ENCODE measurements around the gene BYSL.

BYSL gene

DNA sequence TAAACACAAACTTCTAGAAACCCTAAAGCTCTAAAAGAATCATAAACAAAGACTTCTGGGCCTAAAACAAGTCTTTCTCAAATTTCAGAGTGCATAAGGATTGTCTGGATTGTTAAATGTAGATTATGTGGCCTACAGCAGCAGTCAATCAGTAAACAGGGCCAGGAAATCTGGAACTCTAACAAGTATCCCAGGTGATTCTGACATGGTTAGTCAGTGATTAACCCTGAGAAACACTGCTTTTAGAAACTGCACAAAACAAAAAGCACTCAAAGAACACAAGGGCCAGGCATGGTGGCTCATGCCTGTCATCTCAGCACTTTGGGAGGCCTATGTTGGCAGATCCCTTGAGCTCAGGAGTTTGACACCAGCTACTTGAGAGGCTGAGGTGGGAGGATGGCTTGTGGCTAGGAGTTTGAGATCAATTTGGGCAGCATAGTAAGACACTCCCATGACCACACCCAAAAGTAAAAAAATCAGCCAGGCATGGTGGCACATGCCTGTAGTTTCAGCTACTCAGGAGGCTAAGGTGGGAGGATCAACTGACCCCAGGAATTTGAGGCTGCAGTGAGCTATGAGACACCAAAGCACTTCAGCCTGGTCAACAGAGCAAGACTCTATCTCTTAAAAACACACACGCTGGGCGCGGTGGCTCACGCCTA lies 6.3 kb upstream of the BYSL start:
- no peak for DNase-seq
- ATAC-seq: no peak

DNA sequence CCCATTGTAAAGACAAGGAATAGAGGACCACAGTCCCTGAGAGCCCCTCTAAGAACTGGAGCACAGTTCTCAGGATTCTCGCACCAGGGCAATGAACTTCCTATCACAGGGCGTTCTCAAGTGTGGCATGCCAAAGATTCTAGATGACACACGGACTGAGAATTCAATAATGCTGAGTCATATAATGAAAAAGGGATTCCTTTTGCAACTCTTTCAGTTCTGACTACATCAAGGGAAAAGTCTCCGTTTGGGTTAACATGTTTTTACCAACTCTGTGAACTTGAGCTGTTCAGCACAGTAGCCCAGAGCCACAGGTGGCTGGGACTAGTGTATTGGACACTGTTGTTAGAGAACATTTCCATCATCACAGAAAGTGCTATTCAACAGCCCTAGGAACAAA lies 3.8 kb upstream of the BYSL start:
- no peak for ATAC-seq

DNA sequence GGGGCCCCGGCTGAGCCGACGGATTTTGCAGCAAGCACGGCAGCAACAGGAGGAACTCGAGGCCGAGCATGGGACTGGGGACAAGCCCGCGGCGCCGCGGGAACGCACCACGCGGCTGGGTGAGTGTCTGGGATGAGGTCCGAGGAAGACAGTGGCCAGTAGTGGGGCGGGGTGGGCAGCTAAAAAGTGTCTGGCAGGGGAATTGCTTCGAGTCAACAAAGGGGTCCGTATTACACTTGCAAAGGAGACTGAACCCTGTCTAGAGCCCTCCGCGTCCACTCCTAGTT lies 356 bp downstream of the BYSL start:
- DNase-seq (no peak), ATAC-seq (no peak)

More for the DNA sequence above, 3.8 kb upstream of the BYSL start:
- no peak for DNase-seq

DNA sequence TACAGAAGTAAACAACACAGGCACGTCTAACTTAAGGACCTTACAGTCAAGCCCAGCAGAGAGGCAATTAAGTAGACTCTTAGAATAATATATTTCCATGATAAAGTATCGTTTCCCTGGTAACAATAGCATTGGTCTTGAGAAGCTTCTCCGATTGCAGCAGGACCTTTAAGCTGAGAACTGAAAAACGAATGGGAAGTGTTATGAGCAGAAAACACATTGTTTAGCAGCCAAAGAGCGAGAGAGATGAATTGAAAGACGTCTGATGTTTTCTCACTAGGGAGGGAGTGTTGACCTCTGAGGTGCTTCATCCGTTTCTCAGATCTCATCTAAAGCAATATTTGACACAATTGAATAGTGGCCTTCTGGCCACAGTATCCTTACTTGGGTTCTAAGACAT lies 855 bp downstream of the BYSL start:
- DNase-seq (no peak), ATAC-seq (no peak)

DNA sequence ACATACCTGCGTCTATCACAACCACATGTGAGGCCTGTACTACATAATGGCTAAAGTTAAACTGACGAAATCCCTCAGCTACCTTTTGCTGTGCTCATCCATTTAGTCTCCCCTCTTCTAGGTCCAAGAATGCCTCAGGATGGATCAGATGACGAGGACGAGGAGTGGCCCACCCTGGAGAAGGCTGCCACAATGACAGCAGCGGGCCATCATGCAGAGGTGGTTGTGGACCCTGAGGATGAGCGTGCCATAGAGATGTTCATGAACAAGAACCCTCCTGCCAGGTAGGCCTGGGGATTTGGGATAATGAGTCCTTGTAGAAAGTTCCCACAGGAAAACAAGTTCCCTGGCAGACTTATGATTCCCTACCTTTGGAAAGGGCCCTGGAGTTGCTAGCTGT lies 6.0 kb downstream of the BYSL start:
- ATAC-seq (no peak), DNase-seq (no peak)

DNA sequence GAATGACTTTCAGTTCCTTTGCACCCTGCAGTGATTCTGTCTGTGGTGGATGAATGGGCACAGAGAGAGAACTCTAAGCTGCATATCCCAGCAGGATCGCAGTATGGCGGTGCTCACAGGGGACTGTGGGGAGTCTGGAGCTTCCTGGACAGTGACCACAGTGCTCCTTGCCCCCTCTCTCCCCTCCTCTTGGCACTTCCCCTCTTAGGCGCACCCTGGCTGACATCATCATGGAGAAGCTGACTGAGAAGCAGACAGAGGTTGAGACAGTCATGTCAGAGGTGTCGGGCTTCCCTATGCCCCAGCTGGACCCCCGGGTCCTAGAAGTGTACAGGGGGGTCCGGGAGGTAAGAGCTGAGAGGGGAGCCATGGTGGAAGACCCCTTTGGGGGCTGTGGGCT lies 8.6 kb downstream of the BYSL start:
- ATAC-seq (no peak), DNase-seq (no peak)

DNA sequence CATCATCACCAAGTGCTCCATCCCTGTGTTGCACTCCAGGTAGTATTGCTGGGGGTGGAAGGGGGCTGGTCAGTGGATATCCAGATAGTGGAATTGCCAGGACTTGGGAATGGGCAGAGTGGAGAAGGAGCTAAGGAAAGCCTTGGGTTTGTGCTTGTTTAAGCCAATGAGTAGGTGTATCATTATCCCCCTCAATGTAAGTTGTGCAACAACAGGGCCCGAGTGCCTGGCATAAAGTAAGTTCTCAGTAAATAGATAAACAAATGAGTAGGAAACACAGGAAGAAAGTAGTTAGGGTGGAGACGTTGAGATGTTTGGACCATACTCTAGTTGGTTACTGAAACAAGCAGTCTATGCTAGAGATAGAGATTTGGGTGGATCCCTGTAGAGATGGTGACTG lies 10.5 kb downstream of the BYSL start:
- ATAC-seq (no peak), DNase-seq (no peak)

DNA sequence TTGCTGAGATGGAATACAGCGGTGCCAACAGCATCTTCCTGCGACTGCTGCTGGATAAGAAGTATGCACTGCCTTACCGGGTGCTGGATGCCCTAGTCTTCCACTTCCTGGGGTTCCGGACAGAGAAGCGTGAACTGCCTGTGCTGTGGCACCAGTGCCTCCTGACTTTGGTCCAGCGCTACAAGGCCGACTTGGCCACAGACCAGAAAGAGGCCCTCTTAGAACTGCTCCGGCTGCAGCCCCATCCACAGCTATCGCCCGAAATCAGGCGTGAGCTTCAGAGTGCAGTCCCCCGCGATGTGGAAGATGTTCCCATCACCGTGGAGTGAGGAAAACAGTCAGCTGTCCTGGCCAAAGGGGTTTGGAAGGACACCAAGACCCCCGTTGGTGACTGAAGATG lies 11.1 kb downstream of the BYSL start:
- ATAC-seq: no peak

DNA sequence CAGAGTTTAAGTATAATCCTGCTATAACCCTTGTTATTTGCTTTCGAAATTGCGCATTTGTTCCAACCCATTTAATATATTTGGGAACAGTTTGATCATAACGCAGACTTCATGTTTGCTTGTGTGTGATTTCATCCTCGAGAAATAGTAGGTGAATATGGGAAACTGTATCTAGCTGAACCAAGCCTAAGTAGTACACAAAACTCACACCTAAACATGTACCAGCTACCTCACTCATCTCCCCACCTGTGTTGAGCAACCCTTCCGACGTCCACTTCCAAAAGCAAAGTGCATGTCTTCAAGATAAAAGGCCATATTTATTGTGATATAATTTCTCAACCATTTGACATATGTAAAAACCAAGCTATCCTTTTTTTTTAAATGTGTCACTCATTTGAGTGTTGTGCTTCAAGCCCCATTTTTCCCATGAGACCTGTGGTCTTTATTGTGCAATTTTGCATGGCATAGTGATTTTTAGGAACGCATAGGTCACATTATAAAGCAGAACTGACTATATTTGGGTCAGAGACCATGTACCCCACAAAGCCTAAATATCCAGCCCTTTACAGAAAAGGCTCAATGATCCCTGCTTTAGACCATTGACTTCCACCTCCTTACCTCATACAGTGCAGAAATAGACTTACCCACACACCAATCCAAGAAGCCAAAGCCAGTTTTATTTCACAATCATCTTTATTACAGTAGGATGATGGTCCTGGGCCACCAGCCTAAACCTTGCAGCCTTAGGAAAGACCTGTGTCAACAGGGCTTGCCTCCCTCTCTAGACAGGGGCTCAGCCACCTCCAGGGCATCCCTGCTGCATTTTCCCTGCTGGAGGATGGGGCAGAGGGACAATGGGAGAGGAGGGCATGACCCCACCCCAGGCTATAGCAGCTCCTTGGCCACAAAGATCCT lies 13.2 kb downstream of the BYSL start:
- ATAC-seq (no peak), DNase-seq (no peak)

More for the DNA sequence above, 11.1 kb downstream of the BYSL start:
- DNase-seq: no peak

DNA sequence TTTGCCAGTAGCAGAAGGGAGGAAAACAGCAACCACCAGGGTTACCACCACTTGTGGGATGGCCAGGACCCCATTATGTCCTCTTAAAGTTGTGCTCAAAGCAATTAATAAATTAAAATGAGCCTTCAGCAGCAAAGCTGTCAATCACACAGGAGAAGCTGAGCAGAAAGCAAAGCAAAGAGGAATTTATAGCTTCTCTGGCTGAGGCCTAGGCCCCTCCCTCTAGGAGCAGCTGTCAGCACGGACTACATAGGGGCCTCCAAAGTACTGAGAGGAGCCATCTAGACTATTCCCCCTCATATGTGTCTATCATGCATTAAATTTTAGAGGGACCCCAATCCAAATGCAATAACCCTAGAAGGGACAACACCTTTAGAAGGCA lies 13.9 kb downstream of the BYSL start:
- DNase-seq (no peak), ATAC-seq (no peak)

DNA sequence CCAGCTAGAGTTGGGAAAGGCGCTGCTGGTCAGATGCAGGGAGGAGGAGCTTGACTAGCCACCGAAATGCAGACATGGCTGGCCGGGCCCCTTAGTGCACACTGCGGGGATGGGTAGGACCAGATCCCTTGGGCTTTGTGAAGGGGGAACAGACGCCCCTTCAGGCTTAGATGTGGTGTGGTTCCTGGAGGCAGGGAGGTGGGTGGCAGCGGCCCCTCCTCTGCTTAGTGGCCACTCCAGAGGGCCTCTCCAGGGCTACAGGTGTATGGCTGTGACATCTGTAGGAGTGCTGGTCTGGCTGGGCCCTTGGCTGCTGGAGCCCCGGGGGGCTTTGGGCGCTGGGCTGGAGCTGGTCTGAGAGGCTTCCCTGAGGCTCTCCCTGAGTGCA lies 14.4 kb downstream of the BYSL start:
- no peak for ATAC-seq
- DNase-seq: no peak

DNA sequence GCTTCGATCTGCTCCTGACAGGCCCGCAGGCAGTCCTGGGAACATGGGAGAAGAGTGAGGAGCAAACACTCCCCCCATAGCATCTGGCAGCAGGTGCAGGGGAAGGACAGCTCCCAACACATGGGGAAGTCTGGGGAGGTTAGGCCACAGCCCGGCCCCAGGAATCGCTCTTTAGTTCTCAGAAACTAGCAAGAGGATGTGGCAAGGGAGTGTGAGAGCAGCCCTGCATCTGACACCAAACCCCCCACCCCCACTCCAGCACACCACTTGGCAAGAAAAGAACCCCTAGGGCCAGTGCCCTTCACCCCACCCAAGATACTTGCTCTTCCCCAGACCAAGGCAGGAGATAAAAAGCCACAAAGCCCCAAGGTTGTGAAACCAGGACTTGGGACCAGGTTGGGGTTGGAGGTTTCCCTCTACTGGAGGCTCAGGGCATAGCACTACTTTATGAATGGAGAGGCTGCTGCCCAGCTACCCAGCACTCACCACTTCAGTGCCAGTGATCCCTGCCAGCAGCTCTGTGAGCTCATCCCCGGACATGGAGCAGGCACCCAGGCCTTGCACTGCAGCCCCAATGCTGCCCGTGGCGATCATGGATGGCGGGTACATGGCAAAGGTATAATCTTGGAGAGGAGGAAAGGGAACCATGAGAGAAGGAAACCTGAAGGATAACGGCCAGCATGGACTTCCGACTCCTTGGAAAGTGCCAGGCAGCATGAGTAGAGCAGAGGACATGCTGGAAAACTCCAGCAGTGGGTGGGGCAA lies 15.0 kb downstream of the BYSL start:
- DNase-seq (peak; percentile 81), ATAC-seq (peak; percentile 70)

DNA sequence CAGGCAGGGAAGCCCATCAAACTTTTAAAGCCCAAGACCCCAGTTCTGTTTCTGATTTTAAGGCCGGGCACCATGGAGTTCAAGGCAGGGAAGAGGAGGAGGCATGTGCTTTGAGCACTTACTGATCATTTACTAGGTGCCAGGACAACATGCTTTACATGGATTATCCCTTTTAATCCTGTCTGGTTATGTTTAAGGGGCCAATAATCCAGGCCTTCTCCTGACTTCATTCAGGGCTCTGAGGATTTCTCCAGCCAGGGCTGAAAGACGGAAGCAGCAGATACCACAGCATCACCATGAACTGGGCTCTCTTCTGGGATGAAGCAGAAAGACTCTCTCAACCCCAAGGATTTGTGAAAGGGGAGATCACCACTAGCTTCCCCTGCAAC lies 16.2 kb downstream of the BYSL start:
- ATAC-seq (no peak), DNase-seq (no peak)

DNA sequence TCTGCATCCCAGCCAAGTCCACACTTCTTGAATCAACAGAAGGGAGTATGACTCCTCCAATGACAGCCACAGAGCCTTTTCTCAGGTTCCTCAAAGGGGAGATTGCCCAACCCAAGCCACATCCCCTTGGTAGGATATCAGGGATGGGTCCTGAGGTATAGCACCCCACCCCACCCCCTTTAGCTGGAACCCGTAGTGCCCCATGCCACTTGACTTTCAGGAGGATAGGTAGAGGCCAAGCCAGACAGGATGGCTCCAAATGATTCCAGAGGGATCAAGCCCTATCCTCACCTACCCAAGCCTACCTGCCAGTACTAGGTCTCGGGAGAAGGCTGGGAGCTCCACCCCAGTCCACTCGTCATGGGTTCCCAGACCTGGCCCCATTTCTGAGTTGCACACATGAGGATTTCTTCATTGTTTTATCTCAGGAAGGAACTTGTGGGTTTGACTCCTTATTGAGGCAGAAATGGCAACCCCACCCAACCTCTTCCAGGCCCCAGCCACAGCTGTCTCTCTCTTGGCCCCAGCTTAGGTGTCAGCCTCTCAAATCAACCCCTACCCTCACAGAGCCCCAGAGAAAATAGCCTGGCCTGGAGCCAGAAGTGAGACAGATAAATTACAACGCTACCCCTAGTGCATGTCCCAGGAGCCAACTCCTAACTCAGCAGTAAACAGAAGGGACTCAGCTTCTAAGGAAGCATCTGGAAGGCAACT lies 16.7 kb downstream of the BYSL start:
- peak; percentile 30 for DNase-seq
- ATAC-seq: no peak

DNA sequence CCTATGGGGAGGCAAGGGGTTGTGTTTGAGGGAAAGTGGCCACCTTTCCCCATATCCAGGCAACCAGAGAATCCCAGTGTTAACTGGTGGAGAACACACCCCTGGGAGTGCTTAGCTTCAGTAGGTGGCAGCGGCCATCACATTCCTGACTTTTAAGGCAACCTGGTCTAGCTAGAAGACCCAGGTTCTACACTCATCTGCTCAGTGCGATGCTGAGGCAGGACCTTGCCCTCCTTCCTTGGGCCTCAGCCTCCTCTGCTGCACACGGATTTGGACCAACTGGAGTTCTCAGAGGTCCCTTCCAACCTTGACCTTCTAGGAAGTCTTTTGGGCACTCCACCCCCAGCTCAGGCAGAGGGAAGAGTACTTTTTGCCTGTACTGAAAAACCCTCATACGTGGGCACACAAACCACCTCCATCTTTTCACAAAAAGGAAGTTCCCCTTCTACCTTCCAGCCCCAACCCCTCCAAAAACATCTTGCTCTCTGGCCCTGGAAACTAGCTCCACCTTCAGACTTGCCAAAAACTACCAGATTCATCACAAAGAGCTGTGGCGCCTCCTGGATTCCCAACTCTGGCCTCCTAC lies 17.4 kb downstream of the BYSL start:
- ATAC-seq (no peak), DNase-seq (no peak)

DNA sequence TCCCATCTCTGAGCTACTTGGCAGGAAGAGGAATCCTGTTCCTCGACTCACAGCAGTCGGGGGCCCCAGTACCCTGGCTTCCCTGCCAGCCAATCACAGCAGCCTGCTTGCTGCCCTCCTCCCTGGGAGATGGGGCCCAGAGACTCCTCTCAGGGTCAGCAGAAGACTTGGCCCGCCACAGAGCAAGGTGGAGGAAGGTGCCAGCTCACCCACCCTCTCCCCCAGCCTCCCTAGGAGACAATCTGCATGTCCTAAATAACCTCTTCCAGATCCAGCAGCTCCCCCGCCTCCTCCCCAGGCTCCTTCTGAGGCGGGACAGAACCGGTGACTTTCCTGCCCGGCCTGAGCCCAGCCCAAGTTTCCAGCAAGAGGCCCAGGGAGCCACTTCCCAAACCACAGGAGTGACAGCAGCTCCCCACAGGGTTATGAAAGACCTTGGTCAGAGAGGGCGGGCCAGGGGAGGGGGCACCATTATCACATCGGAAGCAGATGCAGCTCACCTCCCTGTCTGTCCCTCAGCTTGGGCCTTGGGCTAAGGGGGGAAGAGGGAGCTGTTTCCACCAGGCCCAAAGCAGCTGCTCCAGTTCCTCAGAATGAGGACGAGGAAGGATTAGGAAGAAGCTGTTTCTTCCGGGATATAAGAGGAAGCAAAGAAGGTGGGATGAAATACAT lies 18.0 kb downstream of the BYSL start:
- peak; percentile 6 for ATAC-seq
- peak; percentile 69 for DNase-seq

DNA sequence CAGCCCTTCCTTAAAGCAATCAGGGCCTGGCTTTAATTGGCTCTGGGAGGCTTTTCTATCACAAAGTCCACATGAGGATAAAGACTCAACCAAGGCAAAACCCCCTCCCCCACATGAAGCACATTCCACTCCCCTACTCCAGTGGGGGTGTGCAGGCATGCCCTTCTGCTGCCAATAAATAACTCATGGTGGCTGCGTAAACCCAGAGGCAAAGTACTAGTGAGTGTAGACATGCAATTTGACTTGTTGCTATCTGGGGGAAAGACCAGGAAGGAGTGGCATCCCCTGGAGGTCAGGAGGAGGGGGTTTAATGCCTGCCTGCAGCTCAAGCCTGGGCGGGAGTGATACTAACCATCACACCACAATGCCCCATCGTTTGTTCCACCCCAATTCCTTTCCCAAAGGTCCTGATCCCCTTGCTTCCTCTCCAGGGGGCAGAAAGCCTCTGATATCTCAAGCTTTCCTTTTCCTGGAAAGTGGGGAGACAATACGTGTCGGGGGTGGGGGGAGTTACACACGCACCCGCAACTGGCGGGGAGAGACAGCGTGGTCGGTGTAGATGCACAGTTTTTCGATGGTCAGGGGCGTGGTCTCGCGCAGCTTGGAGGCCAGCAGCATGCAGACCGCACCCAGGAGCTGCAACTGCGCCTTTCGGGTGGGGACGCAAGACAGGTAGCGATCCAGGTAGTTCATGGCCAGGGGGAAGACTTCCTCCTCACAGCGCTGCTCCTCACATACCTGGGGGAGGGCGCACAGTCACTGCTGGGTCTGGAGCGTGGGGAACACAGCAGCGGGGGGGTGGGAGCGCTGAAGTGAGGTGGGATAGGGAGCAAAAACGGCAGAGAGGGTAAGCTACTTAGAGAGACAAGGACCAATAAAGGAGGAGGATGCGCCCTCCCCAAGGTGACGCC lies 18.8 kb downstream of the BYSL start:
- ATAC-seq (no peak), DNase-seq (peak; percentile 68)

DNA sequence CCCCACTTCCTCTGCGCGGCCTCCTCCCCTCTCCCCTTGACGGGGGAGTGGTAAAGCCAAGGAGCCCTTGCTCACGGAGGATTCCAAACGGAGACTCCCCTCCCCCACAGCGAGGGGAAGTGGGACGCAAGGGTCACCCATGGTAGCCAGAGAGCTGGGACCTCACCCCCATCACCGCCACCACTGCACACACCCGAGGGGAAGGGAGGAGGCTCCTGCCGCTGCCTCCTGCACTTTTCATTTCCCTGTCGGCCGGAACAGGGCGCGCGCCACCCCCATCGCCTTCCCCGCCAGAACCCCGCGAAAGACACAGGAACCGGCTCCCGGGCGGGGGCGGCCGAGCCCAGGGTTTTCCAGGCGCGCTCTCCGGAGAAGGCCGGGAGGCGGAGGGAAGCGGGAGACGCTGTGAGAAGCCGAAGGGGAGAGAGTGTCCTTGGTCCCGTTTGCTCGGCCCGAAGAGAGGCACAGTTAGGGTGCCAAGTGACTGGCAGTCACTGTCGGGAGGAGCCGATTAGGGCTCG lies 19.5 kb downstream of the BYSL start:
- peak; percentile 68 for DNase-seq
- no peak for ATAC-seq

DNA sequence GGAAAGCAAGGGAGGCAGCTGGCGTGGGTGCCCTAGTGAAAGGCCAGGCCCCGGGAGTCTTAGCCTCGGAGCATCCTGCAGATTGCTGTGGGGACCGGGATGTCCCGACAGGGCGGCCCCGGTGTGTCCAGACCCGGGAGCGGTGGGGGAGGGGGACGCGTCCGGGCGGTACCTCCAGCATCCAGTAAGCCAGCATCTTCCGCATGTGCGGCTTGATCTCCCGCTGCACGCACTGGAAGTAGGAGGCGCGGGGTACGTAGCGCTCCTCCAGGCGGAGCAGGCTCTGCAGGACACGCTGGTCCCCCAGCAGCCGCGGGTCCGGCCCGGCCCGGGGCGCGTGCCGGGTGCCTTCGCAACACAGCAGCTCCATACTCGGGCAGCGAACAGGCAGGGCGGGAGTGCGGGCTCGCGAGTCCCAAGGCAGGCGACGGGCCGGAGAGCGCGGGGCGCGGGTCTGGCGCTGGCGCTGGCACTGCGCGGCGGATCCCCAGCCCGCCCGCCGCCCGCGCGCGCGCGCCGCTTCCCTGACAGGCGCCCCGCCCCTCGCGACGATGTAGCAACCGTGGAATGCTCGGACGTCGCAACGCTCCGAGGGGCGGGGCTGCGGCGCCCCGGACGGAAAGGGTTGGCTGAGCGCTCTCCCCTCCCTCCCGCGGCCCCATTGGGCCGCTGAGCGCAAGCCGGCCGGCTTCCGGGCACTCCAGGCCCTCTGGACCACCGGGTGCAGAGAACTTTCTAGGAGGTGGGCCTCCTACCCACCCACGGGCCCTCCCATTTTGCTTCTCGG lies 20.2 kb downstream of the BYSL start, which contains the start of gene CCND3:
CCND3 (minus strand) TSS at position 529 of the 787 bp plus-strand sequence; CDS start at position 370, 159 bp downstream.
- peak; percentile 86 for ATAC-seq

More for the DNA sequence above, 20.2 kb downstream of the BYSL start, which contains the start of gene CCND3:
- DNase-seq: peak; percentile 95
